Measurements from ENCODE around the gene CCM2. TPM values are rescaled to one million over a fixed set of nuclear protein-coding genes. Genes with fewer than 3 reads are reported as not detected.

Gene CCM2
- total and polyA plus RNA-seq, 2 of the 8 experiments (the other 6 are each of a cell fraction or from before 2014, with no cell fraction given), result 31.6 to 41.2 TPM

DNA sequence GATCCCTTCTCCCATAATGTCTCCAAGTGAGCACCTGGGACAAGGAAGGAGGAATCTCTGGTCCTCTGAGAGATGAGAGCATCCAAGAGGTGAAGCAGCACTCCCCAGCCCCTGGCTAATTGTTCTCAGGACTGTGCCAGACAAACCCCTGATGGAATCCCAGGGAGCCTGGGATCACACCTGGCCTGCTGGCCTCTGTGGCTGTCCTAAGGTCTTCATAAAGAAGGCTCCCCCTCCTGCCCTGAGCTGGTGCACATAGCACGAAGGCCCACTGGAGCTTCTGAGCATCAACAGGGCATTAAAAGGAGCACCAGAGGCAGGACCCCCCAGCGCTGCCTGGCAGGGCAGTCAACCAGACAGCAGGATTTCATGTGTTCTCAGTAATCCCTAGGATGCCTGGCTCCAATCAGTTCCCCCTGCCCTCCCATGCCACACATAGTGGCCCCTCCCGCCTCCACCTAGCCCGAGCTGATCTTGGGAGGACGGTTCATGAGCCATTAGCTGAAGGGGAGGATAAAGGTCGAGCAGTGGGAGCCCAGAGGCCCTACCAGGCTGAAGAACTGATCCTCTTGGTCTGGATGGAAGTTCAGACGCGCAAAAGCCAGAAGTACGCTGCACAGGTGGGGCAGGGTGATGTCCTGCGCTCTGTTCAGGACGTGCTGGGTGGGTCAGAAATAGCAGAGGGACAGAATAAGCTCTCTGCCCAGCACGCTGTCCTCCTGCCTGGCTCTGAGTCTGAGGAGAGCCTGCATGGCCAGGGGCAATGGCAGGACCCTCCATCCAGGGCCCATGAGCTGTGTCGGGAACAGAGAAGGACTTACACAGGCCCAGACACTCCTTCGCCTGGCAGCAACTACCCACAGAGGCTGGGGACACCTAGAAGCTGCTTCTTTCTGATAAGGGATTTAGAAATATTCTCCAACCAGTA lies 103.0 kb downstream of the CCM2 start (continued):
- TF ChIP-seq EP300 (IDR thresholded peaks at IDR 0.05; ENCODE audit: borderline replicate concordance in 1 of 2, low read depth in 2 of 2, low read length in 2 of 2), result no peak
- TF ChIP-seq NRF1 (IDR thresholded peaks at IDR 0.05; ENCODE audit: low read depth, low read length), result no peak

Measured in H1 (cell line).